SW 1271 (cell line): ENCODE results near the gene MVB12A.

Experiments used
- DNase-seq, 2 experiments: peaks; one replicate each; lab custom pipeline; 2025; lab: John Stamatoyannopoulos, UW

MVB12A gene

GRCh38 chr19:17445526-17446165 lies 25.8 kb downstream of the MVB12A start:
- no peak for DNase-seq

GRCh38 chr19:17447704-17448130 lies 27.9 kb downstream of the MVB12A start:
- no peak for DNase-seq

- no peak for DNase-seq
Observed at GRCh38 chr19:17448131-17448967, 28.5 kb downstream of the MVB12A start, which contains the start of gene TMEM221. TSS of gene TMEM221 (minus strand) at chr19:17448668. CDS start at chr19:17448462, 206 bp downstream.

GRCh38 chr19:17450264-17451075 lies 30.6 kb downstream of the MVB12A start:
- DNase-seq = no peak

- no peak for DNase-seq
Observed at GRCh38 chr19:17451820-17452219, 32.0 kb downstream of the MVB12A start.

- no peak for DNase-seq
Observed at GRCh38 chr19:17454576-17455071, 34.8 kb downstream of the MVB12A start.

- no peak for DNase-seq
Observed at GRCh38 chr19:17455308-17456123, 35.7 kb downstream of the MVB12A start.

- no peak for DNase-seq
Observed at GRCh38 chr19:17456127-17456526, 36.3 kb downstream of the MVB12A start.

GRCh38 chr19:17457616-17458015 lies 37.8 kb downstream of the MVB12A start:
- DNase-seq = no peak

- no peak for DNase-seq
Observed at GRCh38 chr19:17458970-17459369, 39.1 kb downstream of the MVB12A start.

- DNase-seq = no peak
Observed at GRCh38 chr19:17460372-17461230, 40.8 kb downstream of the MVB12A start, which contains the start of gene NXNL1. TSS of gene NXNL1 (minus strand) at chr19:17460926. CDS start at chr19:17460869, 57 bp downstream.

GRCh38 chr19:17466487-17466850 lies 46.6 kb downstream of the MVB12A start:
- DNase-seq = no peak

GRCh38 chr19:17467471-17468301 lies 47.8 kb downstream of the MVB12A start:
- no peak for DNase-seq

- DNase-seq = no peak
Observed at GRCh38 chr19:17468302-17469091, 48.6 kb downstream of the MVB12A start.

- no peak for DNase-seq
Observed at GRCh38 chr19:17469092-17469480, 49.2 kb downstream of the MVB12A start.

GRCh38 chr19:17469481-17470067 lies 49.7 kb downstream of the MVB12A start:
- peak; percentile 88 to 96 for DNase-seq

- peak; percentile 94 to 98 for DNase-seq
Observed at GRCh38 chr19:17470068-17470841, 50.4 kb downstream of the MVB12A start, which contains the start of gene SLC27A1. TSS of gene SLC27A1 (plus strand) at chr19:17470524. CDS start at chr19:17470541, 17 bp downstream.
